Activated CD4-positive, alpha-beta memory T cell treated with anti-CD3 and anti-CD28 coated beads for 36 hours (primary cell): ENCODE results near the gene CACFD1. TPM values are rescaled to one million over a fixed set of nuclear protein-coding genes. Genes with fewer than 3 reads are reported as not detected.

Experiments
- CTCF ChIA-PET: fragments of 350-600 bp; sonication (Branson Sonifier 250); formaldehyde crosslinking; loops from one replicate; lab custom pipeline; 2021; ENCODE audit warnings: antibody characterized with exemption, inconsistent platforms; lab: Charles Lee
- POLR2A ChIA-PET: fragments of 350-600 bp; sonication (Branson Sonifier 250); formaldehyde crosslinking; loops from one replicate; lab custom pipeline; 2021; ENCODE audit warnings: antibody characterized with exemption; lab: Charles Lee
- DNase-seq: peaks from one replicate; pipeline ENCODE4 v3.0.0-alpha.2; 2020
- H3K27ac Mint-ChIP-seq: one replicate; pipeline ENCODE4 v1.8.0; 2021; ENCODE audit warnings: mixed read lengths
- H3K27me3 Mint-ChIP-seq: one replicate; pipeline ENCODE4 v1.8.0; 2021; ENCODE audit warnings: mixed read lengths
- H3K36me3 Mint-ChIP-seq: one replicate; pipeline ENCODE4 v1.8.0; 2021; ENCODE audit warnings: mixed read lengths
- H3K4me1 Mint-ChIP-seq: one replicate; pipeline ENCODE4 v1.8.0; 2021; ENCODE audit warnings: low read depth, mixed read lengths
- H3K4me3 Mint-ChIP-seq: one replicate; pipeline ENCODE4 v1.8.0; 2021; ENCODE audit warnings: mild to moderate bottlenecking, mixed read lengths
- H3K9me3 Mint-ChIP-seq: one replicate; pipeline ENCODE4 v1.8.0; 2021; ENCODE audit warnings: mixed read lengths
- intact Hi-C: fragments of 100-400 bp; cut with micrococcal nuclease; formaldehyde crosslinking; loops from one replicate; pipeline ENCODE4 v1.15.1; 2023
- total RNA-seq, 2 experiments: library from RNA; stranded (reverse); gene quantifications; one replicate each; pipeline ENCODE4 v1.2.3, GENCODE V29; 2021

Gene CACFD1
- total RNA-seq, 2 experiments from 2014 or later, result 1.1 to 1.2 TPM

DNA sequence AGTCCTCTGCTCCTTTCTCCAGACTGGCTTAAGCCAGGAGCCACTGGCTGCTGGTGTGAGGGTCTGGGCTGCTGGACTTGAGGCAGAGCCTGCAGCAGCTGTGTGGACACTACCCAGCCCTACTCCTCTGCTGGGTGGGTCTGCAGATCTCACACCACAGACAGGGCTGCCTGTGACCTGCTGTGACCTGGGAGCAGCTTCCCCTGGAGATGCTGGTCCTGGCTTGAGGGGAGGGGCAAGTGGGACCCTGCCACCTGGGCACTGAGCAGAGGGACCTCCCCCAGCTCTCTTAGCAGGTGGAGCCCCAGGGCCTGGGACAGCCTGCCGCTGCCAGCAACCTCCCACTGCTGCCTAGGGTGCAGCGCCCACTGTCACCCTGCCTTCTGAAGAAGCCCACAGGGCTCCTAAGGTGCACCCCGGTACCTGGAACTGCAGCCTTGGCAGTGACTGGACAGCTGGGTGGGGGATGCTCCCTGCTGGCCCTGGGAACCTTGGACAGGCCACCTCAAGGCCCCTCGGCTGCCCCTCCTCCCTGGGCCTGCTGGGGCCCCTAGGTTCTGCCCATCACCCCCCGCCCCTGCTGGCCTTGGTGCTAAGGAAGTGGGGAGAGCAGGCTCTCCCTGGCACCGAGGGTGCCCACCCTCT is 9.1 kb downstream of the CACFD1 start:
- Mint-ChIP-seq H3K4me3 (no peak overlapping the region), H3K27me3 (no peaks in the 10 kb centered on the region), H3K36me3 (no peaks in the 10 kb centered on the region), H3K9me3 (no peaks in the 10 kb centered on the region), H3K4me1 (no peaks in the 10 kb centered on the region), H3K27ac (no peak overlapping the region)
- no peak for DNase-seq
- ChIA-PET POLR2A (no interaction called here), CTCF (interaction anchor here (1.3 kb wide), 1 partner anchor 18 kb away, joined by 3 read pairs; no protein-coding TSS in a partner anchor)
- intact Hi-C loops, result no loop called here

- no peaks in the 10 kb centered on the region for H3K27me3 Mint-ChIP-seq
- POLR2A ChIA-PET, result no interaction called here
- intact Hi-C loops, result no loop called here
Measured at GRCh38 chr9:133470427-133470924, 10.7 kb downstream of the CACFD1 start.

DNA sequence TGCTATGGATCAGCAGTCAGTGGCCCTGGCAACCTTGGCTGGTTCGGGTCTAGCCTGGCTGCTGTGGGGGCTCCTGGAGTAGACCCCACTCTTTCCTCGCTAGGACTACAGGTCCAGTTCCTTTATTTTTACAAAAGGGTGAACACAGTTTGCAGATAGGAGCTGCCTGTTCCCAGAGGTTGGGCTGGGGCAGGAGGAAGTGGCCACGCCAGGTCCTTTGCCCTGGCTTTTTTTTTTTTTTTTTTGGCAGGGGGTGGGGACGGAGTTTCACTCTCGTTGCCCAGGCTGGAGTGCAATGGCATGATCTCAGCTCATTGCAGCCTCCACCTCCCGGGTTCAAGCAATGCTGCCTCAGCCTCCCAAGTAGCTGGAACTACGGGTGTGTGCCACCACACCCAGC is 11.2 kb downstream of the CACFD1 start:
- CTCF ChIA-PET, result no interaction called here
- Mint-ChIP-seq H3K4me3 (no peak overlapping the region), H3K36me3 (no peaks in the 10 kb centered on the region), H3K9me3 (no peaks in the 10 kb centered on the region), H3K27me3 (no peaks in the 10 kb centered on the region), H3K27ac (no peak overlapping the region), H3K4me1 (no peaks in the 10 kb centered on the region)
- no peak for DNase-seq
- POLR2A ChIA-PET, result no interaction called here
- intact Hi-C loops, result no loop called here

More at GRCh38 chr9:133470427-133470924, 10.7 kb downstream of the CACFD1 start:
- Mint-ChIP-seq H3K4me3 (no peak overlapping the region), H3K36me3 (no peaks in the 10 kb centered on the region), H3K27ac (no peak overlapping the region), H3K4me1 (no peaks in the 10 kb centered on the region), H3K9me3 (no peaks in the 10 kb centered on the region)
- no peak for DNase-seq
- CTCF ChIA-PET, result no interaction called here

DNA sequence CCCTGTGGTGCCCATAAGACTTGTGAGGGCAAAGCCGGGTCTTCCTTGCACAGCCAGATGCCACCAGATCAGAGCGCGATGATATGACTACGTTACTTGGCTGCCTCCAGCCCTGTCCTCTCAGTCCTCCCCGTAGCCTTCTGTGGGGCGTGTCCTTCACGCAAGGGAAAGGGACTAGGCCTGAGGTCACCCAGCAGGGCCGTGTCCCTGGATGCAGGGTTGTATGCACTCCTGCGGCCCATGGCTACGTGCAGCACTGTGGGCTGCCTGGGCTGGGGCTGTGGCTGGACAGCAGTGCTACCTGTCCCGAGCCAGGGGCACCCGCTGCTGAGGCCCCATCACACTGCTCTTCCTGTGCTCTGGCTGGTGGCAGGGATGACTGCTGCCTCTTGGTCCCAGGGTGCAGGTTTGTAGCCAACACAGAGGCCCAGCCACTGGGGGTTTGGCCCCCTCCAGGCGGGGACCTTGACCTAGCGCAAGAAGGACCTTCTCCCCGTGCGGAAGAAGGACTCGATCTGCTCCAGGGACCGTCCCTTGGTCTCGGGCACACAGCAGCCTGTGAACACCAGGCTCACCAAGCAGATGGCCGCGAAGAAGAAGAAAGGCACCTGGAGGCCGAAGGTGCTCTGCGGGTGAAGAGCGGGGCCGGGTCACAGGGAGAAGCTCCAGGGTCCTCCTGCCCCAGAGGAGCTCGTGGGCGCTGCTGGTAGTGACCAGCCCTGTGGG is 11.9 kb downstream of the CACFD1 start:
- no peak overlapping the region for H3K4me3 Mint-ChIP-seq
- H3K9me3 Mint-ChIP-seq, result no peaks in the 10 kb centered on the region
- CTCF ChIA-PET, result no interaction called here
- POLR2A ChIA-PET, result no interaction called here
- no peak overlapping the region for H3K27ac Mint-ChIP-seq
- H3K4me1 Mint-ChIP-seq, result no peaks in the 10 kb centered on the region
- no peak for DNase-seq
- intact Hi-C loops, result no loop called here
- no peaks in the 10 kb centered on the region for H3K36me3 Mint-ChIP-seq
- H3K27me3 Mint-ChIP-seq, result no peaks in the 10 kb centered on the region

DNA sequence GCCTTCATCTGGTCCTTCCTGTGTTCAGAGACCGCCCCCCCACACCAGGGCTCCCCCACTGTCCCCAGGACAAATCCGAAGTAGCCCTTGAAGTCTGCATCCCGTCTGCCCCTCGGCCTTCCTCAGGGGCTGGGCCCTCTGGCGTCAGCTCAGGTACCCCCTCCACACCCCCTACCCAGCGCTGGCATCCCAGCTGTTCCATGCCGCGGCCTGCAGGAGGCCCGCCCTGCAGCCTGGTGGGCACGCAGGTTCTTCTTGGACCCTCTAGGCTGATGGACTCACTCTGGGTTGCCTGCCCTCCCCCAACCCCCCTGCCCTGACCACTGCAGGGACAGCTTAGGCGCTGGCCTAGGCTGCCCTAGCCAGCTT is 12.5 kb downstream of the CACFD1 start:
- CTCF ChIA-PET, result no interaction called here
- DNase-seq, result no peak
- H3K36me3 Mint-ChIP-seq, result no peaks in the 10 kb centered on the region
- no peaks in the 10 kb centered on the region for H3K27me3 Mint-ChIP-seq
- H3K27ac Mint-ChIP-seq, result no peak overlapping the region
- POLR2A ChIA-PET, result no interaction called here
- intact Hi-C loops, result no loop called here
- no peaks in the 10 kb centered on the region for H3K9me3 Mint-ChIP-seq
- H3K4me1 Mint-ChIP-seq, result no peaks in the 10 kb centered on the region
- no peak overlapping the region for H3K4me3 Mint-ChIP-seq

DNA sequence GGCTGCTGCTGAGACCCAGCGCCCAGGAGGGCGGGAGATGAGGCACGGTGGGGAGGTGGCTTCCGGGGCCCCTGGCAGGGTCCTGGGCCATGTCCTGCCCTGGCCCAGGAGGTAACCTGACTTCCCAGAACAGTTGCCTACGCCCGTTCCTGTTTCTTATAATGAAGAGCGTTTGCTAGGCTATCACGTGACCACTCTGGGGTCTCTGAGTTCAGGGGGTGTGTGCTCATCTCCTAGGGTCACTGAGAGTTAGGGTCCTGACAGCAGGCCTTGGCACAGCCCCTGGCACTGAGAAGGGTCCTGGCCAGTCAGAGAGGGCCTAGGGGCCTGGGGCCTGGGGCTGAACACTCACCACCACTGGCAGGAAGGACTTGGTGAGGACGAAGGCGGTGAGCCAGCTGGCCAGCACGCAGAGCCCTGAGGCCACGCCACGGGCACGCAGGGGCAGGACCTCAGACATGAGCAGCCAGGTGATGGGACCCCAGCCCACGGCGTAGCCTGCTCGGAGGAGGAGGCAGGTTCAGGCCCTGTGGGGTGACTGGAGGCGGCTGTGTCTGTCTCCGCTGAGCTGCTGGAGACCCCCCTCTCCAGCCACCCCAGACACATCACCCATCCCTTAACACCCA is 13.1 kb downstream of the CACFD1 start:
- Mint-ChIP-seq H3K27ac (no peak overlapping the region), H3K9me3 (no peaks in the 10 kb centered on the region), H3K36me3 (no peaks in the 10 kb centered on the region), H3K27me3 (no peaks in the 10 kb centered on the region), H3K4me1 (no peaks in the 10 kb centered on the region), H3K4me3 (no peak overlapping the region)
- no peak for DNase-seq
- ChIA-PET CTCF (no interaction called here), POLR2A (no interaction called here)
- intact Hi-C loops, result no loop called here

DNA sequence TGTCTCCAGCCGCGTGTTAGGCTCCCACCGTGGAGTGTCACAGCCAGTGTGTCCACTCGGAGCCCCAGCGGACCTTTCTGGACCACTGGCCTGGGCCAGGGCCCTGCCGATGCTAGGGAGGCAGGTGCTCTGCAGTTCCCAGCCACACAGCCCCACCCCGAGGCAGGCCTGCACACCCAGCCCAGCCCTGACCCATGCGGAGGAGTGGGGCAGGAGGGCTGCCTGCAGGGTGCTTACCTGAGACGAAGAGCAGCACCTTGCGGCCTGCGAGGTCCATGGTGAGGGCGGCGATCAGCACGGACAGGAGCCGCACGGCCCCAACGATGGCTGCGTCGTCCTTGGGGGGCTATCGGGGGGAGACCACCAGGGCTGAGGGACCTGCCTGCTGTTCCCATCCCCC is 14.0 kb downstream of the CACFD1 start:
- intact Hi-C loops, result no loop called here

GRCh38 chr9:133474215-133474614 is 14.4 kb downstream of the CACFD1 start:
- Mint-ChIP-seq H3K27ac (no peak overlapping the region), H3K27me3 (no peaks in the 10 kb centered on the region), H3K4me1 (no peaks in the 10 kb centered on the region), H3K4me3 (no peak overlapping the region), H3K36me3 (no peaks in the 10 kb centered on the region), H3K9me3 (no peaks in the 10 kb centered on the region)
- intact Hi-C loops, result no loop called here
- ChIA-PET POLR2A (no interaction called here), CTCF (interaction anchor here (1.2 kb wide), 1 partner anchor 12 kb away, joined by 3 read pairs; no protein-coding TSS in a partner anchor)
- no peak for DNase-seq

More for the DNA sequence above, 14.0 kb downstream of the CACFD1 start:
- no peaks in the 10 kb centered on the region for H3K36me3 Mint-ChIP-seq
- DNase-seq, result no peak
- no peak overlapping the region for H3K4me3 Mint-ChIP-seq
- no peak overlapping the region for H3K27ac Mint-ChIP-seq
- CTCF ChIA-PET, result interaction anchor here (1.2 kb wide), 1 partner anchor 13 kb away, joined by 3 read pairs; no protein-coding TSS in a partner anchor
- H3K4me1 Mint-ChIP-seq, result no peaks in the 10 kb centered on the region
- H3K9me3 Mint-ChIP-seq, result no peaks in the 10 kb centered on the region
- no peaks in the 10 kb centered on the region for H3K27me3 Mint-ChIP-seq
- POLR2A ChIA-PET, result no interaction called here

DNA sequence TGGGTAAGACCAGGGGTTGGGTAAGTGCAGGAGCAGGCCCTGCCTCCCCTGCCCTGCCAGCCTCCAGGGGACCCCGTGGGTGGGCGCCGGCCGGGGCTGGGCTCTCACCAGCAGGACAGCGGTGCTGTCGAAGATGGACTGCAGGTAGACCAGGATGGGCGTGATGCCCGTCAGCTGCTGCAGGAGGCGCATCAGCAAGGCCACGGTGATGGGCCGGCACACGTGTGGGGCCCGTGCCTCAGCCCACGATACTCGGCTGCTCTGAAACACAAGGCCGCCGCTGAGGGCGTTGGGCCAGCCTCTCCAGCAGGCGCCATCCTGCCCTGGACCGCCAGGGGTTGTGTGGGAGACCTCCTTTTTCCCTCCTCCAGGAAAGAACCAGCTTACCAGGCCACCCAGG is 15.1 kb downstream of the CACFD1 start:
- H3K9me3 Mint-ChIP-seq, result no peaks in the 10 kb centered on the region
- intact Hi-C loops, result loop anchor here (5.0 kb wide), 1 partner anchor 58 kb away; the partner anchor contains the start of gene REXO4
- ChIA-PET CTCF (interaction anchor here (1.2 kb wide), 1 partner anchor 12 kb away, joined by 3 read pairs; no protein-coding TSS in a partner anchor), POLR2A (no interaction called here)
- H3K27ac Mint-ChIP-seq, result no peak overlapping the region
- H3K4me1 Mint-ChIP-seq, result peaks cover 3% of the 10 kb centered on the region
- H3K4me3 Mint-ChIP-seq, result no peak overlapping the region
- H3K27me3 Mint-ChIP-seq, result no peaks in the 10 kb centered on the region
- DNase-seq, result no peak
- H3K36me3 Mint-ChIP-seq, result no peaks in the 10 kb centered on the region

GRCh38 chr9:133475292-133476012 is 15.7 kb downstream of the CACFD1 start:
- H3K4me1 Mint-ChIP-seq, result peaks cover 5% of the 10 kb centered on the region
- no peaks in the 10 kb centered on the region for H3K9me3 Mint-ChIP-seq
- H3K27me3 Mint-ChIP-seq, result no peaks in the 10 kb centered on the region
- no peak overlapping the region for H3K27ac Mint-ChIP-seq
- intact Hi-C loops, result loop anchor here (5.0 kb wide), 1 partner anchor 58 kb away; the partner anchor contains the start of gene REXO4
- ChIA-PET POLR2A (no interaction called here), CTCF (no interaction called here)
- H3K36me3 Mint-ChIP-seq, result no peaks in the 10 kb centered on the region
- H3K4me3 Mint-ChIP-seq, result no peak overlapping the region
- no peak for DNase-seq

- Mint-ChIP-seq H3K27me3 (no peaks in the 10 kb centered on the region), H3K4me1 (peaks cover 5% of the 10 kb centered on the region), H3K36me3 (no peaks in the 10 kb centered on the region), H3K27ac (no peak overlapping the region), H3K4me3 (no peak overlapping the region), H3K9me3 (no peaks in the 10 kb centered on the region)
- intact Hi-C loops, result loop anchor here (5.0 kb wide), 1 partner anchor 59 kb away; the partner anchor contains the start of gene REXO4
- ChIA-PET POLR2A (no interaction called here), CTCF (interaction anchor here (1.4 kb wide), 1 partner anchor 9 kb away, joined by 3 read pairs; no protein-coding TSS in a partner anchor)
- DNase-seq, result no peak
Measured at GRCh38 chr9:133476036-133476931, 16.5 kb downstream of the CACFD1 start.
